ENCODE measurements around the gene PSMD3.

Gene PSMD3

DNA sequence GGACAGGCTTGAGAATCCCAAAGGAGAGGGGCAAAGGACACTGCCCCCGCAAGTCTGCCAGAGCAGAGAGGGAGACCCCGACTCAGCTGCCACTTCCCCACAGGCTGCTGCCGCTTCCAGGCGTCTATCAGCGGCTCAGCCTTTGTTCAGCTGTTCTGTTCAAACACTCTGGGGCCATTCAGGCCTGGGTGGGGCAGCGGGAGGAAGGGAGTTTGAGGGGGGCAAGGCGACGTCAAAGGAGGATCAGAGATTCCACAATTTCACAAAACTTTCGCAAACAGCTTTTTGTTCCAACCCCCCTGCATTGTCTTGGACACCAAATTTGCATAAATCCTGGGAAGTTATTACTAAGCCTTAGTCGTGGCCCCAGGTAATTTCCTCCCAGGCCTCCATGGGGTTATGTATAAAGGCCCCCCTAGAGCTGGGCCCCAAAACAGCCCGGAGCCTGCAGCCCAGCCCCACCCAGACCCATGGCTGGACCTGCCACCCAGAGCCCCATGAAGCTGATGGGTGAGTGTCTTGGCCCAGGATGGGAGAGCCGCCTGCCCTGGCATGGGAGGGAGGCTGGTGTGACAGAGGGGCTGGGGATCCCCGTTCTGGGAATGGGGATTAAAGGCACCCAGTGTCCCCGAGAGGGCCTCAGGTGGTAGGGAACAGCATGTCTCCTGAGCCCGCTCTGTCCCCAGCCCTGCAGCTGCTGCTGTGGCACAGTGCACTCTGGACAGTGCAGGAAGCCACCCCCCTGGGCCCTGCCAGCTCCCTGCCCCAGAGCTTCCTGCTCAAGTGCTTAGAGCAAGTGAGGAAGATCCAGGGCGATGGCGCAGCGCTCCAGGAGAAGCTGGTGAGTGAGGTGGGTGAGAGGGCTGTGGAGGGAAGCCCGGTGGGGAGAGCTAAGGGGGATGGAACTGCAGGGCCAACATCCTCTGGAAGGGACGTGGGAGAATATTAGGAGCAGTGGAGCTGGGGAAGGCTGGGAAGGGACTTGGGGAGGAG lies 34.7 kb downstream of the PSMD3 start, which contains the start of gene CSF3:
TSS of gene CSF3 (plus strand) at position 436 of the 993 bp plus-strand sequence. CDS start at position 471, 35 bp downstream.
- TF ChIP-seq CTCF (IDR thresholded peaks at IDR 0.05; ENCODE audit: extremely low read depth, insufficient read depth, missing control alignments): no peak
- DNase-seq (ENCODE audit: low spot score): no peak
- in situ Hi-C loops (cut with MboI; ENCODE audit: low pct_unique_long_range_greater_than_20kb, low sequenced_read_pairs, unreplicated experiment): no loop called here

- in situ Hi-C loops (cut with MboI; ENCODE audit: low pct_unique_long_range_greater_than_20kb, low sequenced_read_pairs, unreplicated experiment): no loop called here
- DNase-seq (ENCODE audit: low spot score): no peak
- no peak for TF ChIP-seq CTCF (IDR thresholded peaks at IDR 0.05; ENCODE audit: extremely low read depth, insufficient read depth, missing control alignments)
Observed at GRCh38 chr17:40015998-40016985, 35.7 kb downstream of the PSMD3 start.

DNA sequence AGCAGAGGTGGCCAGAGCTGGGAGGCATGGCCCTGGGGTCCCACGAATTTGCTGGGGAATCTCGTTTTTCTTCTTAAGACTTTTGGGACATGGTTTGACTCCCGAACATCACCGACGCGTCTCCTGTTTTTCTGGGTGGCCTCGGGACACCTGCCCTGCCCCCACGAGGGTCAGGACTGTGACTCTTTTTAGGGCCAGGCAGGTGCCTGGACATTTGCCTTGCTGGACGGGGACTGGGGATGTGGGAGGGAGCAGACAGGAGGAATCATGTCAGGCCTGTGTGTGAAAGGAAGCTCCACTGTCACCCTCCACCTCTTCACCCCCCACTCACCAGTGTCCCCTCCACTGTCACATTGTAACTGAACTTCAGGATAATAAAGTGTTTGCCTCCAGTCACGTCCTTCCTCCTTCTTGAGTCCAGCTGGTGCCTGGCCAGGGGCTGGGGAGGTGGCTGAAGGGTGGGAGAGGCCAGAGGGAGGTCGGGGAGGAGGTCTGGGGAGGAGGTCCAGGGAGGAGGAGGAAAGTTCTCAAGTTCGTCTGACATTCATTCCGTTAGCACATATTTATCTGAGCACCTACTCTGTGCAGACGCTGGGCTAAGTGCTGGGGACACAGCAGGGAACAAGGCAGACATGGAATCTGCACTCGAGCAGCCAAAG lies 36.9 kb downstream of the PSMD3 start:
- no peak for TF ChIP-seq CTCF (IDR thresholded peaks at IDR 0.05; ENCODE audit: extremely low read depth, insufficient read depth, missing control alignments)
- in situ Hi-C loops (cut with MboI; ENCODE audit: low pct_unique_long_range_greater_than_20kb, low sequenced_read_pairs, unreplicated experiment): no loop called here
- DNase-seq (ENCODE audit: low spot score): no peak

DNA sequence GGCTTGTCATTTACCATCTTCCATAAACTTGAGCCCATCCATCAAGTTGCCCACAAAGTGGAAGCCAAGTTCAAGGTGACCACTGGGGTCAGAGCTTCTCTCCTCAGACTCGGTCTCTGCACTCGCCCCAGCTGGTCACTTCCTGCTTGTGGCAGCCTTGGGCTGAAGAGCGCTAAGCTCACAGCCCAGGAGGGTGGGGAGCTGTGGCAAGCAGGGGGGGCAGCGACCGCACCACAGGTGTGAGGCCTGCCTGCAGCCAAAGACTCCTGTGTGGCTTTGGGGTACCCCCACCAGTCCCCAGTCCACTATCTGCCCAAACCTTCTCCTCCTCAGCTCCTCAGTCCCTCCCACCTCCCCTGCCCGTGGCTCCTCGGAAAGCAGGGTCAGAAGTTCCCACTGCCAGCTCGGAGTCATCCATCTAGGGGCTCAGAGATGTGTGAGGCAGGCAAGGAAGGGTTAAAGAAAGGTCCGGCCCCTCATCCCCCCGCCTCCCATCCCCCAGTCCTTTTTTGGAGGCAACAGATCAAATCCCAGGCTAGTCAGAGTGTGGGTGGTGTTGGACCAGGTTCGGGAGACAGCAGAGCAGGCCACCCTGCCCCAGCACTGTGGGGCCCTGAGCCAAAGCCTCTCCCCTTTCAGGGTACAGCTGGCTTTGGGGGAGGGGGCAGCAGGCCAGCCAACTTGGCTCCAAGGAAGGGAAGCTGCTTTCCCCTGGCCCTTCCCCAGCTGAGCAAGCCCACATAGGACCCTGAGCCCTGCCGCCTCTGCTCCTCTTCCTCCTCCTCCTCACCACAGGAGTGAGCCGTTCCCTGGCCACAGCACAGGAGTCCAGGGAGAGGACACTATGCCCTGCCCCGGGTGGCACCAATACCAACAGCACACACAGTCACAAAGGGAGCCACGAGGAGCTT lies 37.9 kb downstream of the PSMD3 start:
- in situ Hi-C loops (cut with MboI; ENCODE audit: low pct_unique_long_range_greater_than_20kb, low sequenced_read_pairs, unreplicated experiment): no loop called here
- no peak for TF ChIP-seq CTCF (IDR thresholded peaks at IDR 0.05; ENCODE audit: extremely low read depth, insufficient read depth, missing control alignments)
- no peak for DNase-seq (ENCODE audit: low spot score)

GRCh38 chr17:40019140-40019991 lies 38.8 kb downstream of the PSMD3 start:
- in situ Hi-C loops (cut with MboI; ENCODE audit: low pct_unique_long_range_greater_than_20kb, low sequenced_read_pairs, unreplicated experiment): no loop called here
- no peak for TF ChIP-seq CTCF (IDR thresholded peaks at IDR 0.05; ENCODE audit: extremely low read depth, insufficient read depth, missing control alignments)
- DNase-seq (ENCODE audit: low spot score): no peak

Data from GM13977 (cell line).